Stimulated activated naive CD8-positive, alpha-beta T cell treated with anti-CD3 and anti-CD28 coated beads, Interleukin-15, Interleukin-2, amounts not matched to agents 100 ng/mL and 50 ng/mL, for 24 hours (primary cell): ENCODE data around the gene AHI1.

Source experiments
- H3K27ac Mint-ChIP-seq: one replicate; pipeline ENCODE4 v1.8.0; 2021; ENCODE audit warnings: mild to moderate bottlenecking, mixed read lengths
- H3K27me3 Mint-ChIP-seq: one replicate; pipeline ENCODE4 v1.8.0; 2021; ENCODE audit warnings: mixed read lengths
- H3K36me3 Mint-ChIP-seq: one replicate; pipeline ENCODE4 v1.8.0; 2021; ENCODE audit warnings: low read depth, mixed read lengths
- H3K4me1 Mint-ChIP-seq: one replicate; pipeline ENCODE4 v1.8.0; 2021; ENCODE audit warnings: low read depth, mixed read lengths
- H3K4me3 Mint-ChIP-seq: one replicate; pipeline ENCODE4 v1.8.0; 2021; ENCODE audit warnings: mild to moderate bottlenecking, mixed read lengths
- H3K9me3 Mint-ChIP-seq: one replicate; pipeline ENCODE4 v1.8.0; 2021; ENCODE audit warnings: mixed read lengths

AHI1 gene

DNA sequence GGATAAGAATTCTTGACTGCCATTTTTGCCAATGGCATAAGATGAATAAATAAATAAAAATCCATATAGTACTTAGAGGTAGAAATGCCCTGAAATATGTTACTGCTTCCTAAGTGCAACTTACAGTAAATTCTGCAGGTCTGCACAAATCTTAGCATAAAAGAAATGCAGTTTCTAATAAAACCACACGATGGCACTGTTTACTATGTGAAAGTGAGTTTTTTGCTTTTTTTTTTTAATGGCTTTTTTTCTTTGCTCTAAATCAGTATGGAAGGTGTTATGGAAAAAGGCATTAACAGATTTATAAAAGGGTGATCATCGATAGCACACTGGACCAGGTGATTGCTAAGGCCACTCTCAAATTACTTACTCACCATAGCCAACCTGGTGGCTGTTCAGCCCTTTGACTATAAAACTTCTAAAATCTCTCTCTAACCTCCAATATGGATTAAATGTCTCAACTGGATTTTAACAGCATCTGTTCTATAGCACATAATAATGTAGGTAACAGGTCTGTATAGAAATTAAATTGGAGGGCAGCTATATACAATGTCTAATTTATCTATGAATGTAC is 45.8 kb downstream of the AHI1 start:
- H3K4me3 Mint-ChIP-seq = no peak overlapping the region
- no peak overlapping the region for H3K27ac Mint-ChIP-seq
- no peaks in the 10 kb centered on the region for H3K4me1 Mint-ChIP-seq
- H3K9me3 Mint-ChIP-seq = no peaks in the 10 kb centered on the region
- H3K36me3 Mint-ChIP-seq = peaks cover 47% of the 10 kb centered on the region
- H3K27me3 Mint-ChIP-seq = no peaks in the 10 kb centered on the region

DNA sequence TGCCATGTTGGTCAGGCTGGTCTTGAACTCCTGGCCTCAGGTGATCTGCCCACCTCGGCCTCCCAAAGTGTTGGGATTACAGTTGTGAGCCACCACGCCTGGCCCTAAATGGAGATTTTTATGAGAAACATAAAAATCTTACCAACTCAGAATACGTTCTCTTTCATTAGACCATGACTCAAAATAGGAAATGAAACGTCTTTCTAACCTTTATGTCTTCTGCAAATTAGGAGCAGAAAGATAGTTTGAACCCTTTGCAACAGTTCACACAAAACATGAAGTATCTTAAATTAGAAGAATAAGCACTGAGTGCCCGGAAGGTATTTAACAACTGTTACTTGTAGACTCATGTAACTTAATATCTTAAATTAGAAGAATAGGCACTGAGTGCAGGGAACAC is 48.3 kb downstream of the AHI1 start:
- Mint-ChIP-seq H3K27me3 (no peaks in the 10 kb centered on the region), H3K27ac (no peak overlapping the region), H3K4me3 (no peak overlapping the region)

GRCh38 chr6:135440087-135440792 is 57.3 kb downstream of the AHI1 start:
- H3K4me3 Mint-ChIP-seq = peak overlapping the region; percentile 60
- H3K36me3 Mint-ChIP-seq = peaks cover 36% of the 10 kb centered on the region
- no peaks in the 10 kb centered on the region for H3K27me3 Mint-ChIP-seq
- peaks cover 25% of the 10 kb centered on the region for H3K4me1 Mint-ChIP-seq
- H3K9me3 Mint-ChIP-seq = no peaks in the 10 kb centered on the region
- peak overlapping the region; percentile 69 for H3K27ac Mint-ChIP-seq

More for the DNA sequence above, 48.3 kb downstream of the AHI1 start:
- no peaks in the 10 kb centered on the region for H3K9me3 Mint-ChIP-seq
- H3K36me3 Mint-ChIP-seq = peaks cover 44% of the 10 kb centered on the region
- no peaks in the 10 kb centered on the region for H3K4me1 Mint-ChIP-seq

- peaks cover 25% of the 10 kb centered on the region for H3K4me1 Mint-ChIP-seq
- peak overlapping the region; percentile 49 for H3K27ac Mint-ChIP-seq
- H3K9me3 Mint-ChIP-seq = no peaks in the 10 kb centered on the region
- peaks cover 30% of the 10 kb centered on the region for H3K36me3 Mint-ChIP-seq
- H3K4me3 Mint-ChIP-seq = peak overlapping the region; percentile 8
- no peaks in the 10 kb centered on the region for H3K27me3 Mint-ChIP-seq
Observed at GRCh38 chr6:135439549-135439948, 58.0 kb downstream of the AHI1 start.

GRCh38 chr6:135438907-135439535 is 58.5 kb downstream of the AHI1 start:
- H3K36me3 Mint-ChIP-seq = peaks cover 28% of the 10 kb centered on the region

GRCh38 chr6:135434991-135435390 is 62.5 kb downstream of the AHI1 start:
- Mint-ChIP-seq H3K9me3 (no peaks in the 10 kb centered on the region), H3K27ac (no peak overlapping the region), H3K36me3 (peaks cover 25% of the 10 kb centered on the region), H3K4me3 (no peak overlapping the region), H3K4me1 (peaks cover 13% of the 10 kb centered on the region), H3K27me3 (no peaks in the 10 kb centered on the region)

More at GRCh38 chr6:135438907-135439535, 58.5 kb downstream of the AHI1 start:
- Mint-ChIP-seq H3K27me3 (no peaks in the 10 kb centered on the region), H3K27ac (peak overlapping the region; percentile 49), H3K4me1 (peaks cover 25% of the 10 kb centered on the region), H3K9me3 (no peaks in the 10 kb centered on the region), H3K4me3 (peak overlapping the region; percentile 8)

- H3K27ac Mint-ChIP-seq = no peak overlapping the region
- H3K4me3 Mint-ChIP-seq = no peak overlapping the region
- no peaks in the 10 kb centered on the region for H3K9me3 Mint-ChIP-seq
- H3K4me1 Mint-ChIP-seq = peaks cover 4% of the 10 kb centered on the region
- H3K27me3 Mint-ChIP-seq = no peaks in the 10 kb centered on the region
- H3K36me3 Mint-ChIP-seq = peaks cover 30% of the 10 kb centered on the region
Observed at GRCh38 chr6:135434095-135434494, 63.4 kb downstream of the AHI1 start.

DNA sequence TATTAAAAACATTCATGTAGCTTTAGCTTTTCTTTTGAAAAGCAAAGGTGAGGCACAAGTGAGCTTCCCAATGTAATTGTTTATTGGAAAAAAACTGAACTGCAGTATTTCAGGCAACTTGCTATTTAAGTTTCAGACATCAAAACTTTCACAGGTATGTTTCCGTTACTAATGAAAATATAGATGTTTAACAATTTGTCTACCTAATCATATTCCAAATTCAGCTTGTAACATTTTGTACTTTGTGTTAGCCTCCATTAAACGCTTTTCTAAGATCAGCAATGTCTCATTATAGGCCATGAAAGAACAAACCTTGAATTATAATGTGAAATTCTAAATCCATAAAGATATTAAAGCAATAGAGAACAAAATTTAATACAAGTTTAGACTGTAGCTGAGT is 69.5 kb downstream of the AHI1 start:
- H3K27ac Mint-ChIP-seq = no peak overlapping the region
- no peaks in the 10 kb centered on the region for H3K9me3 Mint-ChIP-seq
- no peaks in the 10 kb centered on the region for H3K27me3 Mint-ChIP-seq
- H3K4me3 Mint-ChIP-seq = no peak overlapping the region
- peaks cover 3% of the 10 kb centered on the region for H3K4me1 Mint-ChIP-seq
- peaks cover 36% of the 10 kb centered on the region for H3K36me3 Mint-ChIP-seq

DNA sequence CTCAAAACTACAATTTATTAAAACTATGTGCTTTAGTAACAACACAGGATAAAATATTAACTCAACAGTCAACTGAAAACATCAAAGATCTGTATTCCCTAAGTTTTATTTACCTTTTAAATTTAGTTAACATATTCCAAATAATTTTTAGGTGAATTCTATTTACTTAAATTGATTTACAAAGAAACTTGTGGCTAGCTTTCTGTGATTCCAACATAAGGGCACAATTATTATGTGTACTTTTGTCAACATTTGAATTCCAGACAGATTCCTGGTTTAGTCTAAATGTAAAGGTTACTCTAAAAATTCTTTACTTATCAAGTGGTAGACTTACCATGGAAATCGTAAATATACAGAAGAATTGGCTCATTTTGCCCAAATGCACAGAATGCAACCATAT is 70.7 kb downstream of the AHI1 start:
- Mint-ChIP-seq H3K36me3 (peaks cover 33% of the 10 kb centered on the region), H3K4me3 (no peak overlapping the region), H3K9me3 (no peaks in the 10 kb centered on the region), H3K27ac (no peak overlapping the region), H3K27me3 (no peaks in the 10 kb centered on the region), H3K4me1 (peaks cover 3% of the 10 kb centered on the region)

DNA sequence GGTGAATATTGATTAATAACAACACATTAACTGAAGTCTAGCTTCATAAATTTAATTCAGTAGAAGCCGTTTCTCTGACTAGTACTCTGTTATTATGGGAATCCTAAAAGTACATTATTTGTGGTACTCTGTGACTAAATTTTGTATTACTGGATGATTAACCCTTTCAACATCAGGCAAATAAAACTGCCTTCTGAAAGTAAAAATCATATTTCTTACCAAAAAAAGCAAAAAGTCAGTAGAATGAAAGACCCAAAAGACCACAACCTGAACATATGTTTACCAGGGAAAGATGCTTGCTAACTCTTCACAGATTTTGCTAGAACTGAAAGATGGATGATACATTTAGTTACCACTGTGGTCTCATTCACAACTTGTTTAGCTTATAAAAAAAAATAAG is 73.2 kb downstream of the AHI1 start:
- peaks cover 3% of the 10 kb centered on the region for H3K4me1 Mint-ChIP-seq
- H3K4me3 Mint-ChIP-seq = no peak overlapping the region
- H3K36me3 Mint-ChIP-seq = peaks cover 35% of the 10 kb centered on the region
- no peaks in the 10 kb centered on the region for H3K9me3 Mint-ChIP-seq
- no peak overlapping the region for H3K27ac Mint-ChIP-seq
- H3K27me3 Mint-ChIP-seq = no peaks in the 10 kb centered on the region

DNA sequence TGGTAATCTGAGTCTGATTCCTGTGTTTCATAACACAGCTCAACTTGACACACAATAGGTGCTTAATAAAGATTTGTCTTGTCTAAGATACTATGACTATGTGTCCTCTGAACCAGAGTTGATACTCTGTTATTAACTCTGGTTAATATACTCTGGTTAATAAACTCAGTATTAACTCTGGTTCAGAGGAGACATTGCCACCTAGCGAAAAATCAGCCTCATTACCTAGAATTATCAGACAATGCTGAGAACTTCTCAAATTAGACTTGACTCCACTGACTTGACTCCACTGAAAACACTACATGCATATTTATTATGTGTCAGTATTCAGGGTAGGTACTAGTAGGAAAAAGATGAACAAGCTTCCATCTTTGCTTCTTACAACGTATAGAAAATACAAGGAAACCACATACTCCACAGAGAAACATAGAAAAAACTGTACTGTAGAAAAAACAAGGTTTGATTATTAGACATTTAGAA is 73.9 kb downstream of the AHI1 start:
- Mint-ChIP-seq H3K4me3 (no peak overlapping the region), H3K9me3 (no peaks in the 10 kb centered on the region), H3K36me3 (peaks cover 35% of the 10 kb centered on the region), H3K27ac (no peak overlapping the region), H3K27me3 (no peaks in the 10 kb centered on the region), H3K4me1 (peaks cover 3% of the 10 kb centered on the region)

GRCh38 chr6:135419162-135419561 is 78.4 kb downstream of the AHI1 start:
- Mint-ChIP-seq H3K9me3 (no peaks in the 10 kb centered on the region), H3K27ac (no peak overlapping the region), H3K4me3 (no peak overlapping the region), H3K27me3 (no peaks in the 10 kb centered on the region), H3K4me1 (peaks cover 3% of the 10 kb centered on the region), H3K36me3 (peaks cover 40% of the 10 kb centered on the region)

DNA sequence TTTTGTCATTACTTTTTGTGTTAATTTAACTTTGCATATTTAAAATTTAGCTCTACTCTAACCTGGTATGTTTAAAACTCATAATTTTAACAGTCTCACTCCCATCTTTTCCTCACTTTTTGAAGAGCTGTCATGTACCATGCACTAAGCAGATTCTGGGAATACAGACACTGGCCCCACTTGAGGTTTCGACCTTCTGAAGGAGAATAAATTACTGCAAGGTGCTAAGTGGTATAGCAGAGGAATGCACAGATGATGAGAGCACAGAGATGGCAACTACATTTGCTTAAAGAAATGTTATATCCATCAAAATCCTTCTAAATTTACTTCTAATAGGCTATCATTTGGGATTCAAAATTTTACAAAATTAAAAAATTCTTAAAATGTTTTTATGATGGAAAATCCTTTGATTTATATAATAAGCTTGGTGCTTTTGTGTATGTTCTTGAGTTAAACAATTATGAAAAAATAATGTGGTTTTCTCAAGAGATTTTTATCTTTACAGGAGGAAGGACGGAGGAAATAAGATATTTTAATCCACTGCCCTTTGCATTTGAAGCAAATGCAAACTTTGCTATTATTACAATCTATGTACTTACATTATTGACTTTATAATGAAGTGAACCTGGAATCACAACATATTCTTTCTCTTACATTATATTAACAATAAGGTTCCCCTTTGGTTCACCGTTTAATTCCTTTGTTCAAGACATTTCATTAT is 79.3 kb downstream of the AHI1 start:
- H3K4me3 Mint-ChIP-seq = no peak overlapping the region
- H3K27me3 Mint-ChIP-seq = no peaks in the 10 kb centered on the region
- no peaks in the 10 kb centered on the region for H3K4me1 Mint-ChIP-seq

GRCh38 chr6:135412761-135413160 is 84.8 kb downstream of the AHI1 start:
- Mint-ChIP-seq H3K27ac (no peak overlapping the region), H3K9me3 (no peaks in the 10 kb centered on the region), H3K36me3 (peaks cover 41% of the 10 kb centered on the region), H3K4me3 (no peak overlapping the region), H3K27me3 (no peaks in the 10 kb centered on the region), H3K4me1 (no peaks in the 10 kb centered on the region)

More for the DNA sequence above, 79.3 kb downstream of the AHI1 start:
- Mint-ChIP-seq H3K36me3 (peaks cover 50% of the 10 kb centered on the region), H3K27ac (no peak overlapping the region), H3K9me3 (no peaks in the 10 kb centered on the region)

GRCh38 chr6:135411849-135412248 is 85.7 kb downstream of the AHI1 start:
- no peak overlapping the region for H3K4me3 Mint-ChIP-seq
- H3K9me3 Mint-ChIP-seq = no peaks in the 10 kb centered on the region
- H3K27ac Mint-ChIP-seq = no peak overlapping the region
- H3K36me3 Mint-ChIP-seq = peaks cover 43% of the 10 kb centered on the region
- no peaks in the 10 kb centered on the region for H3K4me1 Mint-ChIP-seq
- no peaks in the 10 kb centered on the region for H3K27me3 Mint-ChIP-seq
